HTERT RPE-1 (cell line): Measurements from ENCODE around the gene PPM1E.
"Not testable (repeated sequence)": the region's sequence is repeated elsewhere in the genome, so short reads cannot be mapped to it uniquely, and the experiment has no call there.

Source experiments
- in situ Hi-C: fragments of 300-500 bp; cut with MboI; formaldehyde crosslinking; loops from 4 replicates; pipeline ENCODE4 v1.14.3; 2020; ENCODE audit warnings: low sequenced_read_pairs

PPM1E gene

DNA sequence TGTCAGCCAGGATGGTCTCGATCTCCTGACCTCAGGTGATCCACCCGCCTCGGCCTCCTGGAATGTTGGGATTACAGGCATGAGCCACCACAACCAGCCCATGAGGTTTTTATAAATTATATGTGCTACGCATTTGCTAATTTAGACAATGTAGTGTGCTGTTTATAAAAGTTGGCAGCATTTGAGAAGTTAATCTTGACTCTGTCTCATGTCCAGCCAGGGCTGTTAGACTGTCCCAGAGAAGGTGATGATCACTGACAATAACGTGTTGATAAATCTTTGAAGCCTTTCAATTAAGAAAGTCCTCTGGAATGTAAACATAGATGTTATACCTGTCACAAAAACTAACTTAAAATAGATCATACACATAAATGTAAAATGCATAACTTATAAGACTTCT lies 82.0 kb downstream of the PPM1E start:
- in situ Hi-C loops: no loop called here

DNA sequence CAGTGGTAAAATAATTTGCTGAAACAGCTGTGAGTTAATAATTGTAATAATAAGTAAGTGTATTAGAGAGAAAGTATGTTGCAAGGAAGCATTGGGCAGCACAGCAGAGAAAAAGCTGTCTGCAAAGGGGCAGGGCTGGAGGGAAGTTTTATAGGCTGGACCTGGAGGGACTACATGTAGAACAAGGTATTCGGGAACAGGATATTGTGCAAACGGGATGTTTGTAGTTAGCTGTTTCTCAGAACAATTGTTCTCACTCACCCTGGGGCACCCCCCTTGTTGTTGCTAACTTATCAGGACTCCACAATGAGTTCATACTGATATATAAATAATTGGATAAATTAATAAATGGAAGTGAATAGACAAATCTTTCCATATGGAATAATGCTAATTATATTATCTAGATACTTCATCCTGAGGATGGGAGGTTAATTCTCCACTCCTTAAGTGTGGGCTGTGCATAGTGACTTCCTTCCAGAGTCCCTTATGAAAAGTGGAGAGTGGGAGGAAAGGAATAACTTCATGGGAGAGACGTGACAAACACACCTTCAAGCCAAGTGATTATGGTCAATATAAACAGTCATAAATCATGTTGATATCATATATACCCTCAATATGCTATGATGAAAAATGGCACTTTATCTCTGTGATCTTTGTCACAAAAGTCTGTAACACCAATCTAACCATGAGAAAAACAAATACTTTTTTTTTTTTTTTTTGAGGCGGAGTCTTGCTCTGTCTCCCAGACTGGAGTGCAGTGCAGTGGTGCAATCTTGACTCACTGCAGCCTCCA lies 85.4 kb downstream of the PPM1E start:
- in situ Hi-C loops: no loop called here

DNA sequence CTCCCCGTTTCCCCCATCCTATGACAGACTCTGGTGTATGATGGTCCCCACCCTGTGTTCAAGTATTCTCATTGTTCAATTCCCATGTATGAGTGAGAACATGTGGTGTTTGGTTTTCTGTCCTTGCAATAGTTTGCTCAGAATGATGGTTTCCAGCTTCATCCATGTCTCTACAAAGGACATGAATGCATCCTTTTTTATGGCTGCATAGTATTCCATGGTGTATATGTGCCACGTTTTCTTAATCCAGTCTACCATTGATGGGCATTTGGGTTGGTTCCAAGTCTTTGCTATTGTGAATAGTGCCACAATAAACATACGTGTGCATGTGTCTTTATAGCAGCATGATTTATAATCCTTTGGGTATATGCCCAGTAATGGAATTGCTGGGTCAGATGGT lies 90.8 kb downstream of the PPM1E start:
- in situ Hi-C loops: not testable (repeated sequence)

GRCh38 chr17:58850106-58850505 lies 94.5 kb downstream of the PPM1E start:
- in situ Hi-C loops: not testable (repeated sequence)

- in situ Hi-C loops: no loop called here
Measured at GRCh38 chr17:58865301-58865700, 109.6 kb downstream of the PPM1E start.

DNA sequence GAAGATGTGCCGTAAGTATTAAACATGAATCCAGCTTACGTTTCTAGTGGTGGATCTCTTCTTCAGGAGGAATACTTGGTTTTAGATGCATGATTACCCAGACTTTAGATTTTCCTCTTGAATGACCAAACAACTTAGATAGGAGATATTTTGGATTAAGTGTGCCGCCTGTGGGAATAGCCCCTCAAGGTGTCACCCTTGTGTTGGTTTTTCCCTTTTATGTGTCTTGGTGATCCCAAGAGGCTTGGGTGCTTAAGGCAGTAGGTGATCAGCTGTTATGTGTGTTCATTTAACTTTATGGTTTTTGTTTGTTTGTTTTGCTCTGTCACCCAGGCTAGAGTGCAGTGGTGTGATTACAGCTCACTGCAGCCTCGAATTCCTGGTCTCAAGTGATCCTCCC lies 115.1 kb downstream of the PPM1E start:
- in situ Hi-C loops: no loop called here

DNA sequence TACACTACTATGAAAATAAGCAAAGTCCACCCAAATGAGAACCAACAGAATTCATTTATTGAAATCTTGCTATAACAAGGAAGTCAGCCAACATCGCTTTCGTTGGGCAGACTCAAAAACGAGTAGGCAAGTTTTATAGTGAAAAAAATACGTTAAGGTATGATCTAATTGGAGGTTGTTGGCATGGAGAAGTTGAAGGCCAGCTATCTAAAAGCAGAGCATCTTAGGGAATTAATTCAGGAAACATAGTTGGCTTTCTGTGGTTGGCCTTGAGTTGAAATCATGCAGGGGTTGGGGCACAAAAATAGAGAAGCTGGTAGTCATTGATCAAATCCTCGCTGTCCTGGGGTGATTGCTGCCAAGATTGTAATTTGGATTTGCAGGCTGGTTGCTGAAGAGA lies 118.3 kb downstream of the PPM1E start:
- in situ Hi-C loops: no loop called here

DNA sequence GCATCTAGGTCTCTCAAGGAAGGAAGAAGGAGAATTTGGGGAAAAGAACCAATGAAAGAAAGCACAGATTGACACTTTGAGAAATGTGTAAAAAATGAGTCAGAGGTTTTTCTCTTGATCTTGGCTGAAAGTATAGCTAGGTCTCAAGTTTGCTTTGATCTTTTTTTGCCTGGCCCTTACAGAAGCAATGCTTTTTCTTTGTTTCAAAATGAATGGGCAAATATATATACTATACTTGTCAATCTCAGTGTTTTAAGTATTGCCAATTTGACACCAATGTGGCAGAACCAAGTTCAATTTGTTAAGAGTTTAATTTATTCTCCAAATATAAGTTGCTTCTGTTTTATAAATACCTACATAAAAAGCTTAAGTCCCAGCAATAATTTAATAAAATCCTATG lies 119.6 kb downstream of the PPM1E start:
- in situ Hi-C loops: no loop called here

- in situ Hi-C loops: no loop called here
Measured at GRCh38 chr17:58884161-58884560, 128.5 kb downstream of the PPM1E start.

- in situ Hi-C loops: no loop called here
Measured at GRCh38 chr17:58886514-58886913, 130.9 kb downstream of the PPM1E start.

- in situ Hi-C loops: no loop called here
Measured at GRCh38 chr17:58889928-58890327, 134.3 kb downstream of the PPM1E start.

- in situ Hi-C loops: no loop called here
Measured at GRCh38 chr17:58899191-58899590, 143.5 kb downstream of the PPM1E start.

DNA sequence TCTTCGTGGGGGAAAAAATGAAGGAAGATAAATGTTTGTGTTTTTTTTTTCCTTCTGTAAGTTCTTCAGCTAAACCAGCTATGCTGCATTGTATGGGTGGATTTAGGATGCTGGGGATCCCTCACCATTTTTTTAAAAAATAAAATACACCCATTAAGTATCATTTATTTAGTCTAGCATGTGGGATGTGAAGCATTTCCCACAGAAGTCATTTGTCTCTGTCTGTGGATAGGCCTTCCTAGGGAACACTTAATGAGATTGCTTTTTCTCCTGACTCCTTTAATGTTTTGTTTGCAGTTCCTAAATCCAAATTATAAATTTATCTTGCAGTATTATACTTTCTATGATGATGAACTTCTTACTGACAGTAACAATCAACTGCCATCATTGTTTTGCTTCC lies 146.7 kb downstream of the PPM1E start:
- in situ Hi-C loops: no loop called here

GRCh38 chr17:58911741-58912343 lies 156.2 kb downstream of the PPM1E start:
- in situ Hi-C loops: no loop called here

DNA sequence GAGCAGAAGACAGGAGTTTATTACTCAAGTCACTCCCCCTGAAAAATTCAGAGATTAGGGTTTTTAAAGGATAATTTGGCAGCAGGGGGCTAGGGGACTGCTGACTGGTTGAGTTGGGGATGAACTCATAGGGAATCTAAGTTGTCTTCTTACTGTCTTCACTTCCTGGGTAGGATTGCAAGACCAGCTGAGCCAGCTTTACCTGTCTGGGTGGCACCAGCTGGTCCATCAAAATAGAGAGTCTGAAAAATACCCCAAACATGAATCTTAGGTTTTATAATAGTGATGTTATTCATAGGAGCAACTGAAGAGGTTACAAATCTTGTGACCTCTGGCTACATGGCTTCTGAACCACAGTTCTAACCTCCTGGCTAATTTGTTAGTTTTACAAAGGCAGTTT lies 157.9 kb downstream of the PPM1E start:
- in situ Hi-C loops: no loop called here

- in situ Hi-C loops: no loop called here
Measured at GRCh38 chr17:58913971-58914769, 158.5 kb downstream of the PPM1E start.

DNA sequence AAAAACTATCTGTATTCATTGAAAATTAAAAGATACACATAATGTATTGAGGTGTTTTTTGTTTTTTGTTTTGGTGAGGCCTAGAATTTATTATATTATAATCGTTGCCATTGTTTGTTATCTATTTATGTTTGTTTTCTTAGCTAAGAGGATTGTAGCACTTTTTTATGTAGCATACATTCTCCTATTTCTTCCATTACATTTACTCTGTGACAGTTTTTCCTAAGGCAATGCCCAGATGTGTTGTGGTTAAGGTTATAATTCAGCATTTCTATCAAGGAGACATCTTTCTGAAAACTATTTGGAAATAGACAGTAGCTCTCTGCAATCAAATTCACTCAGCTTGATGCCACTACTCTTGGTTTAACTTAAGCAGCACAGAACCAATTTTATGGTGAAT lies 161.6 kb downstream of the PPM1E start:
- in situ Hi-C loops: no loop called here

DNA sequence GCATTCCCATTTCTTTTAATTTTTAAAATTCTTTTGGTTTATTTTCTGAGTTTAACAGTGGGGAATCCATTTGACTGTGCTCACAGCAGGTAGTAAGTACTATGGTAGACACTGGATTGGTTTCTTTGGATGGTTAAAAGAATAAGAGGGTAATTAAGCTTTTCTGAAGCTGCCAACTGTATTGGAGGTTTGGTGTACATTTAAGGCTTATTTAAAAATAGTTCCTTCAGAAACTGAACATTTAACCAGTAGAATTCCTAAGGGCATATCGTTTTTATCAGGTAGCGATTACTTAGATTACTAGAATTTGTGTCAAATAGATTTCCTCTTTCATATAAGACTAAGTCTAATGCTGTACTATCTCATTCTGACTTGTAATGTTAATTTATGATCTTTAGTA lies 162.4 kb downstream of the PPM1E start:
- in situ Hi-C loops: no loop called here

- in situ Hi-C loops: no loop called here
Measured at GRCh38 chr17:58918884-58919283, 163.2 kb downstream of the PPM1E start.

DNA sequence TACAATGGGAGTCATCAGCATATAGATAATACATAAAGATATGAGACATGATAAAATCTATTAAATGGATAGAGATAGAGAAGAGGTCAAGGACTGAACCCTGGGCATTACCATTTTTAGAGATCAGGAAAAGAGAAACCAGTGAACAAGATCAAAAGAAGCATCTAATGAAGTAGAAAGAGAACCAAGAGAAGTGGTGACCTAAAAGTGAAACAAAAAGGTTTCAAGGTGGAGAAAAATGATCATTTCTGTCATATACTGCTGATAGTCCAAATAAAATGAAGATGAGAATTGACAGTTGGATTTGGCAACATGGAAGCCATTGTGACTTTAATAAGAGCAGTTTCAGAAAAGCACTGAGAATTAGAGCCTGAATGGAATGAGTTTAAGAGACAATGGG lies 165.1 kb downstream of the PPM1E start:
- in situ Hi-C loops: no loop called here

DNA sequence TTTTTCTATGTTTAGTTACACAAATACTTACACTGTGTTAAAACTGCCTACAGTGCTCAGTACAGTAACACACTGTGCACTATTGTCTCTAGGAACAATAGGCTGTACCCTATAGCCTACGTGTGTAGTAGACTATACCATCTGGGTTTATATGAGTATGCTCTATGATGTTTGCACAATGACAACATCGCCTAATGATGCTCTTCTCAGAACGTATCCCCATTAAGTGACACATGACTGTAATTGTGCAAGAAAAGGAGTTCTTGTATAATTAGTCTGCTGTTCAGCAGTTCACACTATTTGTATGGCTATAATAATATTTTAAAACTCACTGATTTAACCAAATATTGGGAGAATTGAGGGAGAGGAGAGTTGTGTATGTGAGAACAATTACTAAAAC lies 177.3 kb downstream of the PPM1E start:
- in situ Hi-C loops: no loop called here

DNA sequence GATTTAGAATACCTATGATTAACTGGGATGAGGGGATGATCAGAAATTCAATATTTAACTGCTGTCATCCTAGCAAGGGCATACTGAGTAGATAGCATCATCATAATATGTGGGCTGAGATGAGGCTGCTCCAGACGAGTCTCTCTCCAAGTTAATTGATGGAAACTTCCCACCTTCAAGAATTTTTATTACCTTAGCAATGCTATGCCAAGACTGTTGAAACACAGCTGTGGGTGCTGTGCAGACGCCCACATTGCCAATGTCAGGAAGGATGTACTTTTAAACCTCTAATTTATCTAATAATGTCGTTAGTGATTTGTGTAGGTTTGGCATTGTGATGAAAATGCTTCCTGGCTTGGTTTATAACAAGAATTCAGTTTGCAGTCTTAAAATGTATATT lies 180.6 kb downstream of the PPM1E start:
- in situ Hi-C loops: no loop called here
